ENCODE results near the gene NR6A1.

GRCh38 chr9:124576751-124577150, 194.4 kb downstream of the NR6A1 start:
- TF ChIP-seq EZH2phosphoT487 (IDR thresholded peaks at IDR 0.05) (no peak), CTCF (IDR thresholded peaks at IDR 0.05) (no peak), EZH2 (IDR thresholded peaks at IDR 0.05) (no peak)

Data from neural progenitor cell (in vitro differentiated cells).